IMR-90 (cell line): ENCODE results near the gene ARPC4. TPM values are rescaled to one million over a fixed set of nuclear protein-coding genes. Genes with fewer than 3 reads are reported as not detected.

Experiments used
- ATAC-seq: fragments of 200-7000 bp; cut with Tn5 transposase; 2 replicates; pipeline ENCODE4 v1.9.1; 2020; ENCODE audit warnings: low read depth, mild to moderate bottlenecking, moderate library complexity
- BruUV-seq: library from RNA; stranded (reverse); fragments of 400-500 nt; replicated peaks from 2 replicates; lab custom pipeline; 2021; lab: Mats Ljungman, UMichigan
- CTCF ChIA-PET: fragments of 300-600 bp; formaldehyde crosslinking; extraction: SDS; loops from one replicate; lab custom pipeline; 2021; ENCODE audit warnings: antibody characterized with exemption; lab: Yijun Ruan, JAX
- POLR2A ChIA-PET: fragments of 300-600 bp; sonication (Branson Sonifier 250); formaldehyde crosslinking; loops from one replicate; lab custom pipeline; 2022; ENCODE audit warnings: antibody characterized with exemption; ENCODE audit not compliant: unreplicated experiment; lab: Charles Lee
- DNase-seq: peaks from one replicate; pipeline ENCODE4 v3.0.0; 2013
- H2AFZ ChIP-seq: replicated peaks from 2 replicates; pipeline ENCODE3; 2013; ENCODE audit warnings: low read length, mild to moderate bottlenecking; ENCODE audit not compliant: poor library complexity
- H2AK5ac ChIP-seq: 2 replicates; pipeline ENCODE4 v1.6.1; 2013; ENCODE audit warnings: low read depth, low read length, inconsistent platforms
- H2AK9ac ChIP-seq: replicated peaks from 2 replicates; pipeline ENCODE3; 2013; ENCODE audit warnings: mild to moderate bottlenecking, low read depth, low read length, moderate library complexity; ENCODE audit not compliant: poor library complexity
- H2BK120ac ChIP-seq: 2 replicates; pipeline ENCODE4 v1.6.1; 2013; ENCODE audit warnings: low read depth, low read length, inconsistent platforms
- H2BK15ac ChIP-seq: 3 replicates; pipeline ENCODE4 v1.6.1; 2013; ENCODE audit warnings: low read depth, low read length, inconsistent platforms
- H2BK20ac ChIP-seq: 2 replicates; pipeline ENCODE4 v1.6.1; 2013; ENCODE audit warnings: low read depth, mild to moderate bottlenecking, inconsistent platforms, low read length, moderate library complexity
- H2BK5ac ChIP-seq: 2 replicates; pipeline ENCODE4 v1.6.1; 2013; ENCODE audit warnings: mild to moderate bottlenecking, low read depth, low read length, inconsistent platforms; ENCODE audit not compliant: poor library complexity, severe bottlenecking
- H3K14ac ChIP-seq: replicated peaks from 2 replicates; pipeline ENCODE4 v1.6.1; 2013; ENCODE audit warnings: low read depth, low read length, inconsistent platforms
- H3K18ac ChIP-seq: 2 replicates; pipeline ENCODE4 v1.6.1; 2013; ENCODE audit warnings: low read depth, low read length, control low read depth
- H3K23ac ChIP-seq: 2 replicates; pipeline ENCODE4 v1.6.1; 2013; ENCODE audit warnings: low read depth, low read length, inconsistent platforms
- H3K27ac ChIP-seq: 2 replicates; pipeline ENCODE4 v1.5.1; 2013; ENCODE audit warnings: mild to moderate bottlenecking, control low read depth, low read length; ENCODE audit not compliant: insufficient read depth
- H3K27me3 ChIP-seq: 2 replicates; pipeline ENCODE4 v1.6.1; 2013; ENCODE audit warnings: low read length; ENCODE audit not compliant: control insufficient read depth, insufficient read depth
- H3K36me3 ChIP-seq: 2 replicates; pipeline ENCODE4 v1.6.1; 2013; ENCODE audit warnings: low read length, mixed read lengths; ENCODE audit not compliant: control insufficient read depth, insufficient read depth
- H3K4ac ChIP-seq: 2 replicates; pipeline ENCODE4 v1.6.1; 2013; ENCODE audit warnings: low read depth, low read length, inconsistent platforms
- H3K4me1 ChIP-seq: 2 replicates; pipeline ENCODE4 v1.6.1; 2013; ENCODE audit warnings: low read length, mixed read lengths; ENCODE audit not compliant: control insufficient read depth, insufficient read depth
- H3K4me2 ChIP-seq: 2 replicates; pipeline ENCODE4 v1.6.1; 2013; ENCODE audit warnings: low read depth, mild to moderate bottlenecking, control low read depth, low read length, moderate library complexity
- H3K4me3 ChIP-seq: 2 replicates; pipeline ENCODE4 v1.5.1; 2013; ENCODE audit warnings: low read depth, mild to moderate bottlenecking, control low read depth, low read length, moderate library complexity; ENCODE audit not compliant: insufficient read depth
- H3K56ac ChIP-seq: 2 replicates; pipeline ENCODE4 v1.6.1; 2013; ENCODE audit warnings: low read length, inconsistent platforms; ENCODE audit not compliant: insufficient read depth; ENCODE audit errors: extremely low read depth
- H3K79me1 ChIP-seq, 2 experiments: 2 replicates each; pipeline ENCODE4 v1.6.1; 2013; ENCODE audit warnings: low read length in 2 of 2, inconsistent platforms in 1 of 2, low read depth in 1 of 2
- H3K9ac ChIP-seq: 2 replicates; pipeline ENCODE4 v1.6.1; 2013; ENCODE audit warnings: low read depth, low read length, control low read depth
- H3K9me1 ChIP-seq: 2 replicates; pipeline ENCODE4 v1.6.1; 2013; ENCODE audit warnings: low read length, inconsistent platforms; ENCODE audit not compliant: insufficient read depth
- H3K9me3 ChIP-seq: 2 replicates; pipeline ENCODE4 v1.6.1; 2013; ENCODE audit warnings: low read length; ENCODE audit not compliant: control insufficient read depth, insufficient read depth
- H4K20me1 ChIP-seq: 2 replicates; pipeline ENCODE4 v1.6.1; 2013; ENCODE audit warnings: low read length, inconsistent platforms; ENCODE audit not compliant: insufficient read depth
- H4K5ac ChIP-seq: 2 replicates; pipeline ENCODE4 v1.6.1; 2013; ENCODE audit warnings: mild to moderate bottlenecking, low read depth, low read length, control low read depth
- H4K8ac ChIP-seq, 2 experiments: 2 replicates each; pipeline ENCODE4 v1.6.1; 2013; ENCODE audit warnings: low read depth in 2 of 2, low read length in 2 of 2, control low read depth in 1 of 2, inconsistent platforms in 1 of 2
- H4K91ac ChIP-seq: 2 replicates; pipeline ENCODE4 v1.6.1; 2013; ENCODE audit warnings: low read depth, low read length, inconsistent platforms; ENCODE audit not compliant: insufficient read depth
- BHLHE40 ChIP-seq: fragments of 150-350 bp; IDR thresholded peaks from 2 replicates; pipeline ENCODE4 v1.6.1; 2016; ENCODE audit warnings: mild to moderate bottlenecking, low read depth, low read length
- CEBPB ChIP-seq: IDR thresholded peaks from 2 replicates; pipeline ENCODE4 v1.6.1; 2012; ENCODE audit warnings: low read depth, low read length, improper control_type of control experiment
- CHD1 ChIP-seq: IDR thresholded peaks from 2 replicates; pipeline ENCODE4 v1.6.1; 2012; ENCODE audit warnings: low read depth, low read length, improper control_type of control experiment
- FOS ChIP-seq: fragments of 150-350 bp; IDR thresholded peaks from 2 replicates; pipeline ENCODE4 v1.6.1; 2016; ENCODE audit warnings: low read depth, low read length
- MAFK ChIP-seq: IDR thresholded peaks from 2 replicates; pipeline ENCODE4 v1.6.1; 2012; ENCODE audit warnings: low read depth, low read length, improper control_type of control experiment
- MAZ ChIP-seq: IDR thresholded peaks from 2 replicates; pipeline ENCODE4 v1.6.1; 2012; ENCODE audit warnings: low read depth, mild to moderate bottlenecking, low read length, improper control_type of control experiment, moderate library complexity, borderline replicate concordance
- MXI1 ChIP-seq: IDR thresholded peaks from 2 replicates; pipeline ENCODE4 v1.6.1; 2012; ENCODE audit warnings: low read depth, mild to moderate bottlenecking, low read length, moderate library complexity, borderline replicate concordance
- NFE2L2 ChIP-seq: fragments of 150-350 bp; IDR thresholded peaks from 2 replicates; pipeline ENCODE4 v1.6.1; 2016; ENCODE audit warnings: low read depth, mild to moderate bottlenecking, low read length
- POLR2A ChIP-seq: IDR thresholded peaks from 2 replicates; pipeline ENCODE4 v1.6.1; 2012; ENCODE audit warnings: mild to moderate bottlenecking, low read depth, low read length
- RAD21 ChIP-seq: IDR thresholded peaks from 2 replicates; pipeline ENCODE4 v1.6.1; 2012; ENCODE audit warnings: low read length, improper control_type of control experiment
- RFX5 ChIP-seq: IDR thresholded peaks from 2 replicates; pipeline ENCODE4 v1.8.0; 2012; ENCODE audit warnings: low read depth, mild to moderate bottlenecking, low read length, moderate library complexity
- SMC3 ChIP-seq: fragments of 150-350 bp; IDR thresholded peaks from 2 replicates; pipeline ENCODE4 v1.6.1; 2016; ENCODE audit warnings: low read depth, mild to moderate bottlenecking, antibody characterized with exemption, low read length, moderate library complexity
- WGBS, 2 experiments: methylation state at CpG; one replicate each; pipeline versions ENCODE4 v1.1.5 to v1.1.7; 2013; ENCODE audit warnings: missing lambda C conversion rate in 2 of 2; ENCODE audit not compliant: insufficient read length in 1 of 2; ENCODE audit errors: extremely low coverage in 2 of 2; 5-methylcytosine and 5-hydroxymethylcytosine counted together
- dilution Hi-C: fragments of 300-500 bp; cut with HindIII; formaldehyde crosslinking; loops from one replicate; pipeline ENCODE4 v1.14.3; 2018; ENCODE audit warnings: low sequenced_read_pairs; ENCODE audit not compliant: unreplicated experiment
- in situ Hi-C: fragments of 300-500 bp; cut with MboI; formaldehyde crosslinking; loops from 3 replicates; pipeline ENCODE4 v1.14.3; 2019; ENCODE audit warnings: low sequenced_read_pairs, inconsistent platforms, mixed read lengths
- intact Hi-C: fragments of 100-400 bp; cut with micrococcal nuclease; formaldehyde crosslinking; loops from 2 replicates; pipeline ENCODE4 v1.10.0; 2022
- polyA plus RNA-seq, 3 experiments: library from polyadenylated mRNA; depleted of rRNA; stranded (reverse); fragments of >200 nt; gene quantifications; 2 replicates each; pipeline ENCODE4 v1.2.3, GENCODE V29; 2012; ENCODE audit warnings: low replicate concordance in 1 of 3
- total RNA-seq: library from RNA; depleted of rRNA; stranded (reverse); fragments of >200 nt; gene quantifications from 2 replicates; pipeline ENCODE4 v1.2.3, GENCODE V29; 2012
- TF ChIP-seq, protein P1 (sequence below): fragments of 150-350 bp; IDR thresholded peaks from 2 replicates; pipeline ENCODE4 v1.6.1; 2016; ENCODE audit warnings: low read depth, mild to moderate bottlenecking, low read length, moderate library complexity, borderline replicate concordance
- TF ChIP-seq, protein P2 (sequence below): conservative IDR thresholded peaks from 2 replicates; pipeline ENCODE4 v1.5.1; 2012; ENCODE audit warnings: mild to moderate bottlenecking, low read depth, low read length, improper control_type of control experiment
- TF ChIP-seq, protein P3 (sequence below): fragments of 150-350 bp; IDR thresholded peaks from 2 replicates; pipeline ENCODE4 v1.6.1; 2017; ENCODE audit warnings: mild to moderate bottlenecking, antibody characterized with exemption, low read length, low read depth

Gene ARPC4
- total and polyA plus RNA-seq, 2 of the 4 experiments (the other 2 are of a cell fraction) = 188 to 383 TPM

DNA sequence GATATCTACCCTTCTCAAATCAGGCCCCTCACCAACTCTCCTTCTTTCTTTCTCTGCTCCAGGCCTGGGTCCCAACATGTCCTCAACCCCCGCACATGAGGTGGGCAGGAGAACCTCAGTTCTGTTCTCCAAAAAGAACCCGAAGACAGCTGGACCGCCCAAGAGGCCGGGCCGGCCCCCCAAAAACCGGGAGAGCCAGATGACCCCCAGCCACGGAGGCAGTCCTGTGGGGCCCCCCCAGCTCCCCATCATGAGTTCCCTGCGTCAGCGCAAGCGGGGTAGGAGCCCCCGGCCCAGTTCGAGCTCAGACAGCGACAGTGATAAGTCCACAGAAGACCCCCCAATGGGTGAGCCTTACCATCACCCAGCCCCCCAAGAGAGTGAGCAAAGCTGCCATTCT, 48.7 kb upstream of the ARPC4 start:
- no peak overlapping the region for H3K27ac ChIP-seq
- intact Hi-C loops (no loop called here), dilution Hi-C loops (no loop called here), in situ Hi-C loops (no loop called here)
- no peak overlapping the region for H2BK15ac ChIP-seq
- no peak overlapping the region for H2BK120ac ChIP-seq
- H2AK5ac ChIP-seq = no peak overlapping the region
- WGBS, 2 experiments = 100% methylated on average over 4 of the region's 13 CpGs; no CpG with 5 or more reads in 1 of the 2 experiments
- no peak overlapping the region for H3K9ac ChIP-seq
- H4K91ac ChIP-seq = no peak overlapping the region
- H3K4ac ChIP-seq = no peak overlapping the region
- H3K9me3 ChIP-seq = no peaks in the 10 kb centered on the region
- H4K8ac ChIP-seq = no peak overlapping the region
- ATAC-seq (no peak), DNase-seq (no peak)
- no peak overlapping the region for H3K56ac ChIP-seq
- H3K36me3 ChIP-seq = peaks cover 81% of the 10 kb centered on the region
- CTCF ChIA-PET = no interaction called here
- H3K18ac ChIP-seq = no peak overlapping the region
- H3K4me1 ChIP-seq = peaks cover 15% of the 10 kb centered on the region
- no peak overlapping the region for H2BK5ac ChIP-seq
- H3K4me3 ChIP-seq = no peak overlapping the region
- H3K27me3 ChIP-seq = no peaks in the 10 kb centered on the region
- peaks cover 12% of the 10 kb centered on the region for H3K9me1 ChIP-seq
- BruUV-seq = no TSS peak
- no peak overlapping the region for H2AK9ac ChIP-seq
- H3K4me2 ChIP-seq = no peak overlapping the region
- no peak overlapping the region for H4K5ac ChIP-seq
- POLR2A ChIA-PET = no interaction called here
- H3K23ac ChIP-seq = no peak overlapping the region
- H3K79me1 ChIP-seq = peaks cover 18 to 28% of the 10 kb centered on the region in 2 experiments
- no peak overlapping the region for H3K14ac ChIP-seq
- no peak overlapping the region for H2BK20ac ChIP-seq
- TF ChIP-seq MXI1 (no peak), NFE2L2 (no peak), POLR2A (no peak), BHLHE40 (no peak), RAD21 (no peak), RFX5 (no peak), CHD1 (no peak), SMC3 (no peak), FOS (no peak), CEBPB (no peak), MAZ (no peak), MAFK (no peak)
- TF ChIP-seq, protein P1, sequence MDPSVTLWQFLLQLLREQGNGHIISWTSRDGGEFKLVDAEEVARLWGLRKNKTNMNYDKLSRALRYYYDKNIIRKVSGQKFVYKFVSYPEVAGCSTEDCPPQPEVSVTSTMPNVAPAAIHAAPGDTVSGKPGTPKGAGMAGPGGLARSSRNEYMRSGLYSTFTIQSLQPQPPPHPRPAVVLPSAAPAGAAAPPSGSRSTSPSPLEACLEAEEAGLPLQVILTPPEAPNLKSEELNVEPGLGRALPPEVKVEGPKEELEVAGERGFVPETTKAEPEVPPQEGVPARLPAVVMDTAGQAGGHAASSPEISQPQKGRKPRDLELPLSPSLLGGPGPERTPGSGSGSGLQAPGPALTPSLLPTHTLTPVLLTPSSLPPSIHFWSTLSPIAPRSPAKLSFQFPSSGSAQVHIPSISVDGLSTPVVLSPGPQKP = no peak
- TF ChIP-seq, protein P2, sequence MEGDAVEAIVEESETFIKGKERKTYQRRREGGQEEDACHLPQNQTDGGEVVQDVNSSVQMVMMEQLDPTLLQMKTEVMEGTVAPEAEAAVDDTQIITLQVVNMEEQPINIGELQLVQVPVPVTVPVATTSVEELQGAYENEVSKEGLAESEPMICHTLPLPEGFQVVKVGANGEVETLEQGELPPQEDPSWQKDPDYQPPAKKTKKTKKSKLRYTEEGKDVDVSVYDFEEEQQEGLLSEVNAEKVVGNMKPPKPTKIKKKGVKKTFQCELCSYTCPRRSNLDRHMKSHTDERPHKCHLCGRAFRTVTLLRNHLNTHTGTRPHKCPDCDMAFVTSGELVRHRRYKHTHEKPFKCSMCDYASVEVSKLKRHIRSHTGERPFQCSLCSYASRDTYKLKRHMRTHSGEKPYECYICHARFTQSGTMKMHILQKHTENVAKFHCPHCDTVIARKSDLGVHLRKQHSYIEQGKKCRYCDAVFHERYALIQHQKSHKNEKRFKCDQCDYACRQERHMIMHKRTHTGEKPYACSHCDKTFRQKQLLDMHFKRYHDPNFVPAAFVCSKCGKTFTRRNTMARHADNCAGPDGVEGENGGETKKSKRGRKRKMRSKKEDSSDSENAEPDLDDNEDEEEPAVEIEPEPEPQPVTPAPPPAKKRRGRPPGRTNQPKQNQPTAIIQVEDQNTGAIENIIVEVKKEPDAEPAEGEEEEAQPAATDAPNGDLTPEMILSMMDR = no peak
- TF ChIP-seq, protein P3, sequence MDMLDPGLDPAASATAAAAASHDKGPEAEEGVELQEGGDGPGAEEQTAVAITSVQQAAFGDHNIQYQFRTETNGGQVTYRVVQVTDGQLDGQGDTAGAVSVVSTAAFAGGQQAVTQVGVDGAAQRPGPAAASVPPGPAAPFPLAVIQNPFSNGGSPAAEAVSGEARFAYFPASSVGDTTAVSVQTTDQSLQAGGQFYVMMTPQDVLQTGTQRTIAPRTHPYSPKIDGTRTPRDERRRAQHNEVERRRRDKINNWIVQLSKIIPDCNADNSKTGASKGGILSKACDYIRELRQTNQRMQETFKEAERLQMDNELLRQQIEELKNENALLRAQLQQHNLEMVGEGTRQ = no peak
- no peak overlapping the region for H2AFZ ChIP-seq
- H4K20me1 ChIP-seq = peaks cover 6% of the 10 kb centered on the region; the same call in 1 of the 2 replicates
